Caki2 (cell line): ENCODE results near the gene PRH2. TPM values are rescaled to one million over a fixed set of nuclear protein-coding genes. Genes with fewer than 3 reads are reported as not detected.

Experiments
- DNase-seq: peaks from one replicate; pipeline ENCODE4 v3.0.0-alpha.2; 2015; ENCODE audit warnings: low read depth
- in situ Hi-C: cut with HindIII; loops from 2 replicates; pipeline ENCODE4 v1.10.0; 2016; ENCODE audit warnings: low sequenced_read_pairs, low pct_unique_long_range_greater_than_20kb, mixed read lengths
- total RNA-seq: library from RNA; depleted of rRNA; stranded (reverse); fragments of >200 nt; shearing (Covaris generic); gene quantifications from 2 replicates; pipeline ENCODE4 v1.2.3, GENCODE V29; 2014; ENCODE audit warnings: low replicate concordance; rRNA removed

The PRH2 gene
- not detected in 2 replicates for total RNA-seq

GRCh38 chr12:10928746-10929286, at the start of gene PRH2:
PRH2 (plus strand) TSS chr12:10929236; CDS start chr12:10929274, 38 bp downstream.
- no peak for DNase-seq
- in situ Hi-C loops = no loop called here

GRCh38 chr12:10884086-10884725, 44.8 kb upstream of the PRH2 start, which contains the start of gene PRH1:
PRH1 (minus strand) TSS chr12:10884255; CDS start chr12:10884217, 38 bp downstream.
- in situ Hi-C loops = no loop called here

GRCh38 chr12:10889226-10889625, 39.8 kb upstream of the PRH2 start:
- DNase-seq = no peak
- in situ Hi-C loops = no loop called here

More at GRCh38 chr12:10884086-10884725, 44.8 kb upstream of the PRH2 start, which contains the start of gene PRH1:
- no peak for DNase-seq

GRCh38 chr12:10891937-10892336, 37.1 kb upstream of the PRH2 start:
- DNase-seq = no peak
- in situ Hi-C loops = no loop called here

- in situ Hi-C loops = no loop called here
- no peak for DNase-seq
These were observed 32.2 kb upstream of the PRH2 start for GRCh38 chr12:10896854-10897253.

- in situ Hi-C loops = no loop called here
These were observed 28.5 kb upstream of the PRH2 start for GRCh38 chr12:10900530-10900929.

GRCh38 chr12:10900972-10901371, 28.1 kb upstream of the PRH2 start:
- in situ Hi-C loops = no loop called here
- no peak for DNase-seq

More at GRCh38 chr12:10900530-10900929, 28.5 kb upstream of the PRH2 start:
- DNase-seq = no peak

GRCh38 chr12:10901427-10901826, 27.6 kb upstream of the PRH2 start:
- no peak for DNase-seq
- in situ Hi-C loops = no loop called here

- no peak for DNase-seq
- in situ Hi-C loops = no loop called here
These were observed 24.4 kb upstream of the PRH2 start for GRCh38 chr12:10904686-10905085.

- DNase-seq = no peak
- in situ Hi-C loops = no loop called here
These were observed 19.6 kb upstream of the PRH2 start, which contains the start of gene TAS2R13 for GRCh38 chr12:10909462-10909861. TAS2R13 (minus strand) TSS chr12:10909562; CDS start chr12:10909298, 264 bp downstream.

- no peak for DNase-seq
These were observed 18.7 kb upstream of the PRH2 start for GRCh38 chr12:10910380-10910779.

GRCh38 chr12:10919809-10920208, 9.2 kb upstream of the PRH2 start:
- no peak for DNase-seq
- in situ Hi-C loops = no loop called here

More at GRCh38 chr12:10910380-10910779, 18.7 kb upstream of the PRH2 start:
- in situ Hi-C loops = no loop called here

- in situ Hi-C loops = no loop called here
- DNase-seq = no peak
These were observed 2.8 kb upstream of the PRH2 start for GRCh38 chr12:10926269-10926668.

- no peak for DNase-seq
- in situ Hi-C loops = no loop called here
These were observed 7.5 kb downstream of the PRH2 start for GRCh38 chr12:10936506-10936905.

GRCh38 chr12:10939163-10939562, 10.1 kb downstream of the PRH2 start, which contains the start of gene TAS2R14:
TAS2R14 (minus strand) TSS chr12:10939263; CDS start chr12:10939207, 56 bp downstream.
- no peak for DNase-seq
- in situ Hi-C loops = no loop called here

- DNase-seq = peak; percentile 20
These were observed 11.4 kb downstream of the PRH2 start for GRCh38 chr12:10940389-10940788.

GRCh38 chr12:10941369-10941768, 12.3 kb downstream of the PRH2 start:
- DNase-seq = no peak
- in situ Hi-C loops = no loop called here

More at GRCh38 chr12:10940389-10940788, 11.4 kb downstream of the PRH2 start:
- in situ Hi-C loops = no loop called here

GRCh38 chr12:10941916-10942607, 13.0 kb downstream of the PRH2 start:
- in situ Hi-C loops = no loop called here
- DNase-seq = peak; percentile 71

- DNase-seq = peak; percentile 20
- in situ Hi-C loops = no loop called here
These were observed 14.1 kb downstream of the PRH2 start for GRCh38 chr12:10943167-10943566.
